HG03565 (cell line): ENCODE measurements around the gene ADD1.
A peak's percentile ranks its signal among the peaks of the same experiment; 100 is the strongest.

Experiments used
- ATAC-seq: cut with Tn5 transposase; IDR thresholded peaks from one replicate; pipeline ENCODE4 v1.9.1; 2021; ENCODE audit warnings: mild to moderate bottlenecking, moderate library complexity; ENCODE audit not compliant: unreplicated experiment

The ADD1 gene

GRCh38 chr4:2822461-2823300 lies 21.0 kb upstream of the ADD1 start:
- no peak for ATAC-seq

DNA sequence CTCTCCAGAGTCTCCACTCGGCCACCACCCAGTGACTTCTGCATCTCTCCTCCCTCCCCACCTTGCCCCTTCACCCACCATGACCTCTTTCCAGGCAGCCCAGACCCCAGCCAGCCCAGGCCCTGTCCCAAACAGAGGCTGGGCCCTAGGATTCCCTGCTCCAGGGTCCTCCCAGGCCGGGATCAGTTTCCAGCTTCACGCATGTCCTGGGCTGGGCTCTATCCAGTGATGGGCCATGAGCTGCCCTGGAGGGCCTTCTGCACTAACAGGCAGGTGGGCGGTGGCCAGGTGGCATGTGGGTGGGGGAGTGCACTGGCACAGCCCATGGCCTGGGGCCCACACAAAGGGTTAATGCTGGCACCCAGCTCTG lies 20.4 kb upstream of the ADD1 start:
- ATAC-seq: no peak

- no peak for ATAC-seq
These were observed 19.8 kb upstream of the ADD1 start for GRCh38 chr4:2823671-2824328.

DNA sequence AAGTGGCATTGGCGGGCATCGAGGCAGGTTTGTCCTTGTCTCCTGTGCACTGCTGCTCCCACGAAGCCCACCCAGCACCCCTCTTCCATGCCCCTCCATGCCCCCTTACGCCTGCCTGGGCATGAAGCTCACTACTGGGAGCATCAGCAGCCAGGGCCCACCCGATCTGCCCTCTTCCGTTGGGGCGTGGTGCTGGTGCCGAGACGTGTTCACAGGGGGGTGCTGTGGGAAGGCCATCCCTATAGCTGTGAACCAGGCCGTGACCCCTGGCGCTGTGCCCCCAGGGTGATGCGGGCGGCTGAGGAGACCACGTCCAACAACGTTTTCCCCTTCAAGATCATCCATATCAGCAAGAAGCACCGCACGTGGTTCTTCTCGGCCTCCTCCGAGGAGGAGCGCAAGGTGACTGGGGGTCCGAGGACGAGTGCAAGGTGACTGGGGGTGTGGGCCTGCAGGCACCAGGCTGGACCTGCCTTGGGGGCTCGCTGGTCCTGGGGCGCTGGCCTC lies 19.3 kb upstream of the ADD1 start:
- ATAC-seq: no peak

DNA sequence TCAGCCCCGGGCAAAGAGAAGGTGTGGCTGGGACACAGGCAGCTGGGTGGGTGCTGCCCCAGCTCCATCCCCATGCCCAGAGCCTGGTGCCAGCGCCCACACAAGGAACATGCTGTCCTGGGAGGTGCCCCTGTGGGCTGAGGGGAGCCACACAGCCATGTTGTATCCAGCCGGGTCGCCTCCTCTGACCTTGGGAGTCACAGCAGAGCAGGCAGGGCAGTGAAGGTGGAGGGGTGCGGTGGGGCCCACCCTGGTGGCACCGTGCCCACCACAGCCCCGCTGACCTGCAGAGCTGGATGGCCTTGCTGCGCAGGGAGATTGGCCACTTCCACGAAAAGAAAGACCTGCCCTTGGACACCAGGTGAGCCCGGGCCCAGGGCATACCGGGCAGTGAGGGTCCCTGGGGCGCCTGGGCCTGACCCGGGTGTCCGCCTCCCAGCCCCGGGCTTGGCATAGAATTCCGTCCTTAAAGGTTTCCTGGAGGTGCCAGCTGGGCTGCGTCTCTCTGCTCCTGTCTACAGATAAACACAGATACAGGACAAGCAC lies 18.7 kb upstream of the ADD1 start:
- ATAC-seq: no peak

GRCh38 chr4:2825740-2826139 lies 17.9 kb upstream of the ADD1 start:
- no peak for ATAC-seq

DNA sequence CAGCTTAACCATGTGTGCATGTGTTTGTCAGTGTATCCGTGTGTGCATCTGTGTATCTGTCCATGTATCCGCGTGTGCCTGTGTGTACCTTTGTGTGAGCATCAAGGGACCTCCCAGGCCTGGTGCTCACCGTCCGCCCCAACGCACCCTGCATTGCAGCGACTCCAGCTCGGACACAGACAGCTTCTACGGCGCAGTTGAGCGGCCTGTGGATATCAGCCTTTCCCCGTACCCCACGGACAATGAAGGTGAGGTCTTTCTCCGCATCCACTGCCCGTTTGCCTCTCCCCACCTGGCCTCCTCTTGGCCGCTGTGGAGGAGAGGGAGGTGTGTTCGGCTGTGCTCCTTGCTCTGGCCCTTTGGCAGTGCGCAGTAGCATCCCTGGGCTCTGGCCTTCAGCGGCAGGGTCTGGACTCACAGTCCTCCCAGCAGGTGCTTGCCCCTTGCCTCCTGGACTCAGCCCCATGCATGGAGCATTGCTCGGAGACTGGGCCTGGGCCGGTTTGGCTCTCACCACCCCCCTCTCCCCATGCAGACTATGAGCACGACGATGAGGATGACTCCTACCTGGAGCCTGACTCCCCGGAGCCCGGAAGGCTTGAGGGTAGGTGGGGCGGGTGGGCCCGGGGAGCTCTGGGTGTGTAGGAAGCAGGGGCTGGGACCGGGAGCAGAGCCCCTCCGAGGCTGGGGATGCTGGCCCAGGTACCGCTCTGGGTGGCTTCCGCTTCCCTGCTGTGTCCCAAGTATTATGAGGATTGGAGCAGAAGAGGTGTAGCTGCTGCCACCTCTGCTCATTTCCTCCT lies 16.4 kb upstream of the ADD1 start:
- no peak for ATAC-seq

DNA sequence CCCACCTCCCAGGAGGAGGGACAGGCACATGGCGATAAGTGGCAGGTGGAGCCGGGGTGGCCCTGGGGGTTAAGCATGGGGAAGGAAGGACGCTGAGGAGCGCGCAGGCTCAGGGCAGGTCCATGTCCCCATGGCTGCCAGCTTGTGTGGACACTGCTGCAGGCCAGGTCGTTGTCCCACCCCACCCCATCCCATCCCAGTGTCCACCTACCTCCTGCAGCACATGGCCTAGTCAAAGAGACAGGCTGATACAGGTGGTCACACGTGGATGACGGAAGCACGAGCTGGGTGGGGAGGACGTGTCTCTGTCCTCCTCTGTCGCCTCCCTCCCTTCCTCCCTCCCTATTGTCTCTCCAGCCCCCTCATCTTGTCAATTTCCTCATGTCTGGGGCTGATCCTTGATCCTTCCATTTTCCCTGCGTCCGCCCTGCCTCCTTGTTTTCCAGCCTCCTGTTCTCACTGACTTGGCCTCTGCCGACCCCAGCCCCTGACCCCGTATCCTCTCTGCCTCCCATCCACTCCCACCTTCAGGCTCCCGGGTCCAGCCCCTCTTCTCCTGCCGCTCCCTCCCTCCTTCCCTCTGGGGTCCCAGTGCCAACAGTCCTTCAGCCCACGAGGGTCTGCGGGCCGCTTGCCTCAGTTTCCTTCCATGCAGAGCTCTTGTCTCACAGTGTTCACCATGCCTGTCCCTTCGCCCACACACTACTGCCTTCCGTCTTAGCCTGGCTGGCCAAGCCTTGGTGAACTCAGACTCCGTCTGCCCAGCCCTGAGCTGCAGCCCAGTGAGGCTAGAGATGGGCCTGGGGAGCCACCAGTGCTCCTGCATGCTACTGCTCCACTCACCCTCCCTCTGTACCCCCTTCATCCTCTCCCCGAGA lies 15.5 kb upstream of the ADD1 start:
- ATAC-seq: no peak

DNA sequence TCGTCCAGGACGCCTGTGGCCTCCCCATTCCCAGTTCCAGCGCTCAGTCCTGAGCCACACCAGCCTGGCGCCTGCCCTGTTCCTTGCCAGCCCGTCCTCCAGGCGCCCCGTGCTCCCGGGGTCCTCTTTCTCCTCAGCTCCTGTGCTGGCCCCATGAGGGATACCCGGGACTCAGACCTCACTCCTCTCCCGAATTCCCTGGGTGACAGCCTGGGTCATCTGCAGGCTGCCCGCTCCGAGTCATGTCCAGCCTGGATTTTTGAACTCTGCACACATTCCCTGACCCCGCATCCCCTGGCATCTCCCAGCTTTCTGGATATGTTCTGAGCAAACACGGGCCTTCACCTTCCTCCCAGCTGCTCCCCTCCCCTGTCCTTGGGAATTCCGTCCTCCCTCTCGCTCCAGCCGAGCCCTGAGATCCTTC lies 14.9 kb upstream of the ADD1 start:
- no peak for ATAC-seq

GRCh38 chr4:2829321-2829932 lies 14.2 kb upstream of the ADD1 start:
- no peak for ATAC-seq

- no peak for ATAC-seq
These were observed 13.7 kb upstream of the ADD1 start for GRCh38 chr4:2829933-2830451.

DNA sequence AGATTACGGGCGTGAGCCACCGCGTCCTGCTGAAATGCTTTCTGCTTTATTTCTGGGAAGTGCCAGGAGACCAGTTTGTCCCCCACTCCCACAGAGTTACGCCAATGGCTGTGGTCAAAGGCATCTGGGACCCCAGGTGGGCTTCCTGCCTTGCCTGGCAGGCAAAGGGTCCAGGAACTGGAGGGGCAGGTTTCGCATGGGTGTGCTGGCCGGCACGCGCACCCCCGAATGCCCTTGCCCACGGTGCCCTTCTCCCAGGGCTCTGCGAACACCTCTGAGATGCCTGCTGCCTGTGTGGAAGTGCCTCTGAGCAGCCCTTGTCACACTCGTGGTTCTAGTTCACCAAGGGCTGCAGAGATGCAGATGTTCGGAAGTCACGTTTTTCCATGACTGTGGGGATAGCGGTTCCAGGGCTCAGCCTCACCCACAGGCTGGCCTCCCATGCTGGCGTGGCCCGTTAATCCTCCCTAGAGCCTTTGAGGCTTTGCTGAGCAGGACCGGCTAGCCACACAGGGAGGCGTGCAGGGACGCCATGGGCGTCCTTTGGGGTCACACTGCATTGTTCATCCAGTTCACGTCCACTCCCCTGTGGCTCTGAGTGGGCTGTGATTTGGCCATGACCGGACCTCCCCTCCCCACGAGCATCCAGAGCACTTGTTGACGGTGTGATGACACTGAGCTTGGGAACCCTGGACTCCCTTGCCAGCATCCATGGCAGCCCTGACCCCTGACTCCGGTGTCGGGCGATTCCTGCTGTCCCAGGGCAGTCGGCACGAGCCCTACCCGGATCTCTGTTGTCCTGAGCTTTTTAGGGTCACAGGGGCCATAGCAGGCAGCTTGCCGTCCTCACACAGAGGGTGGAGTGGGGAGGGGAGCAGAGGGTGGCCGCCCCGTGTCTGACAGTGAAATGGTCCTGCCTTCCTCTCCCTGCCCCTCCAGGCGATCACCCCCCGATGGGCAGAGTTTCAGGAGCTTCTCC lies 12.7 kb upstream of the ADD1 start:
- ATAC-seq: no peak

GRCh38 chr4:2831611-2832308 lies 11.9 kb upstream of the ADD1 start:
- no peak for ATAC-seq

GRCh38 chr4:2832309-2832980 lies 11.2 kb upstream of the ADD1 start:
- ATAC-seq: peak; percentile 68

GRCh38 chr4:2832981-2833670 lies 10.5 kb upstream of the ADD1 start:
- no peak for ATAC-seq

GRCh38 chr4:2833671-2834000 lies 10.0 kb upstream of the ADD1 start:
- no peak for ATAC-seq
